ENCODE data around the gene CTU1. TPM values are rescaled to one million over a fixed set of nuclear protein-coding genes. Genes with fewer than 3 reads are reported as not detected.

Gene CTU1
- total RNA-seq, 1 experiment from 2014 or later: 44.5 TPM

GRCh38 chr19:51131780-51132680 lies 23.8 kb upstream of the CTU1 start:
- DNase-seq (ENCODE audit: low spot score): no peak

GRCh38 chr19:51129716-51130115 lies 21.5 kb upstream of the CTU1 start:
- DNase-seq (ENCODE audit: low spot score): no peak

- no peak for DNase-seq (ENCODE audit: low spot score)
Measured at GRCh38 chr19:51128227-51128626, 20.0 kb upstream of the CTU1 start.

GRCh38 chr19:51127755-51128154 lies 19.5 kb upstream of the CTU1 start:
- no peak for DNase-seq (ENCODE audit: low spot score)

GRCh38 chr19:51127032-51127431 lies 18.8 kb upstream of the CTU1 start:
- no peak for DNase-seq (ENCODE audit: low spot score)

GRCh38 chr19:51125421-51126075 lies 17.3 kb upstream of the CTU1 start:
- no peak for DNase-seq (ENCODE audit: low spot score)

- no peak for DNase-seq (ENCODE audit: low spot score)
Measured at GRCh38 chr19:51124729-51125128, 16.5 kb upstream of the CTU1 start, which contains the start of gene SIGLEC9. Gene SIGLEC9, plus strand, starts transcription at chr19:51124906. Its CDS starts 69 bp downstream, at chr19:51124975.

GRCh38 chr19:51124216-51124615 lies 16.0 kb upstream of the CTU1 start:
- no peak for DNase-seq (ENCODE audit: low spot score)

- no peak for DNase-seq (ENCODE audit: low spot score)
Measured at GRCh38 chr19:51123802-51124201, 15.6 kb upstream of the CTU1 start.

GRCh38 chr19:51123381-51123800 lies 15.2 kb upstream of the CTU1 start:
- no peak for DNase-seq (ENCODE audit: low spot score)

GRCh38 chr19:51122112-51122981 lies 14.1 kb upstream of the CTU1 start:
- no peak for DNase-seq (ENCODE audit: low spot score)

GRCh38 chr19:51121257-51121656 lies 13.0 kb upstream of the CTU1 start:
- no peak for DNase-seq (ENCODE audit: low spot score)

GRCh38 chr19:51120160-51120559 lies 12.0 kb upstream of the CTU1 start:
- no peak for DNase-seq (ENCODE audit: low spot score)

- no peak for DNase-seq (ENCODE audit: low spot score)
Measured at GRCh38 chr19:51119611-51120010, 11.4 kb upstream of the CTU1 start.

- no peak for DNase-seq (ENCODE audit: low spot score)
Measured at GRCh38 chr19:51119101-51119500, 10.9 kb upstream of the CTU1 start.

GRCh38 chr19:51116736-51117286 lies 8.6 kb upstream of the CTU1 start:
- no peak for DNase-seq (ENCODE audit: low spot score)

GRCh38 chr19:51114087-51114729 lies 6.0 kb upstream of the CTU1 start:
- no peak for DNase-seq (ENCODE audit: low spot score)

GRCh38 chr19:51111606-51112005 lies 3.4 kb upstream of the CTU1 start:
- peak; percentile 66 for DNase-seq (ENCODE audit: low spot score)

GRCh38 chr19:51110666-51110971 lies 2.4 kb upstream of the CTU1 start:
- no peak for DNase-seq (ENCODE audit: low spot score)

- no peak for DNase-seq (ENCODE audit: low spot score)
Measured at GRCh38 chr19:51108805-51109146, 567 bp upstream of the CTU1 start.

- DNase-seq (ENCODE audit: low spot score): no peak
Measured at GRCh38 chr19:51107406-51108065, 673 bp downstream of the CTU1 start.

All from HT-29 (cell line).